Upper lobe of left lung (tissue), 6 donors: Measurements from ENCODE around the gene GALNT7. TPM values are rescaled to one million over a fixed set of nuclear protein-coding genes. Genes with fewer than 3 reads are reported as not detected.

Experiments used
- ATAC-seq, 2 donors: fragments of 200-7000 bp; cut with Tn5 transposase; one replicate each; pipeline ENCODE4 v1.9.1; 2022; ENCODE audit warnings: mild to moderate bottlenecking in 2 of 2, moderate library complexity in 2 of 2; ENCODE audit not compliant: low FRiP score in 2 of 2
- DNase-seq, 2 donors: peaks; one replicate each; pipeline ENCODE4 v3.0.0-alpha.2; 2019 to 2020
- H3K27ac ChIP-seq, 4 donors: fragments of 200-600 bp; sonication (generic); one replicate each; pipeline ENCODE4 v1.5.1; 2016 to 2019
- H3K27me3 ChIP-seq, 4 donors: fragments of 200-600 bp; sonication (generic); one replicate each; pipeline ENCODE4 v1.5.1; 2017 to 2019
- H3K36me3 ChIP-seq, 4 donors: fragments of 200-600 bp; sonication (generic); one replicate each; pipeline ENCODE4 v1.5.1; 2016 to 2019
- H3K4me1 ChIP-seq, 4 donors: fragments of 200-600 bp; sonication (generic); one replicate each; pipeline ENCODE4 v1.5.1; 2018 to 2019
- H3K4me3 ChIP-seq, 4 donors: fragments of 200-600 bp; sonication (generic); one replicate each; pipeline ENCODE4 v1.5.1; 2017 to 2019; ENCODE audit warnings: mild to moderate bottlenecking in 2 of 4, moderate library complexity in 1 of 4
- H3K9me3 ChIP-seq, 4 donors: fragments of 200-600 bp; sonication (generic); one replicate each; pipeline ENCODE4 v1.5.1; 2018 to 2019
- EP300 ChIP-seq, 4 donors: sonication (generic); formaldehyde crosslinking; IDR thresholded peaks; one replicate each; pipeline ENCODE4 v1.5.1; 2017; ENCODE audit warnings: antibody characterized with exemption in 4 of 4, control low read depth in 2 of 4
- POLR2A ChIP-seq, 4 donors: fragments of 450-650 bp; IDR thresholded peaks; one replicate each; pipeline ENCODE4 v1.5.1; 2016 to 2017; ENCODE audit warnings: antibody characterized with exemption in 4 of 4, mild to moderate bottlenecking in 2 of 4
- POLR2AphosphoS5 ChIP-seq, 2 donors: sonication (generic); formaldehyde crosslinking; IDR thresholded peaks; one replicate each; pipeline ENCODE4 v1.5.1; 2017; ENCODE audit warnings: antibody characterized with exemption in 2 of 2
- WGBS, 2 donors: methylation state at CpG; one replicate each; pipeline ENCODE4 v1.1.5; 2017 to 2018; 5-methylcytosine and 5-hydroxymethylcytosine counted together
- total RNA-seq, 6 donors: library from RNA; depleted of rRNA in 4 of 6; stranded (reverse); fragments of >200 nt in 4 of 6; gene quantifications; one replicate each; pipeline versions ENCODE4 v1.1.0 to v1.2.1, GENCODE V29; 2016 to 2021
- TF ChIP-seq, protein P1 (sequence below), 6 experiments: fragments of 450-650 bp in 4 of 6; fragments of 200-600 bp in 2 of 6; sonication (generic) in 2 of 6; IDR thresholded peaks; one replicate each; pipeline ENCODE4 v1.5.1; 2016 to 2019; ENCODE audit warnings: antibody characterized with exemption in 6 of 6
- donor health status: DM: no; HTN: no; CAD: no; lungs with moderate emphysema.
- donor health status: DM: no; HTN: yes; CAD: no; lungs with severe emphysema.

GALNT7 gene
- total RNA-seq, 6 donors from 2014 or later, result 5.0 to 68.1 (median 20.1) TPM

DNA sequence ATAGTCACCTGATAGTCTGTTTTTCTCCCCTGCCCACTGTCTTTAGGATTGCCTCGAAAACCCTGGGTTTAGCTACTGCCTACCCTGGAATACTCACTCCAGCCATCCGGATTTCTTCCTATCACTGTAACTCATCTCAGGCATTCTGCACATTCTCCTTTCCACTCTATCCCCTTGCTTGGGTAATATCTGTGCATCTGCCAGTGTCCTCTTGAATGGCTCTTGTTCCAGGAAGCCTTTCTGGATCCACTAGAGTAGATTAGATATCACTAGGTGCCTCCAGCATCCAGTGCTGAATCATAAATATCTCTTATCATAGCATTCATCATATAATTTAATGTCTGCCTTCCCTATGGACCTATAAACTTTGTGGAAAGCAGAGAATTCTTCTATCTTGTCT is 17.1 kb upstream of the GALNT7 start:
- Histone ChIP-seq H3K36me3 (no peaks in the 10 kb centered on the region), H3K4me1 (no peaks in the 10 kb centered on the region)
- WGBS, 2 donors, result 65 to 89% methylated on average over 2 of the region's 2 CpGs

DNA sequence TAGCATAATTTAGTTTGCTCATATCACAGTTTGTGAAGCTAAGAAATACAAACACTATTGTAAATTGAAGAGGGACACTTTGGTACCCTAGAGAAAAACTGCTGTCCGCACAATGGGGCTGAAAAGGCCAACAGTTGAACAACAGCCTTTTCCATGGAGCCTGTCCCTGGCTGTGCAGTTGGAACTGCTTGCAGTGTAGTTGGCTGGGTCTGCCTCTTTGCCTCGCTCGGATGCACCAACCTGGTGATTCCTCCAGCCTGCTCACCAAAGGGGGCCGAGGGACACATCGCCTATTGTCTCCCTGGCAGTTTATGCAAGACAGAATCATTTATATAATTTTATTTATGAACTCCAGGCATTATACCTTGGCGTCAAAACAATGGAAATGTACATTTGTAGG is 16.5 kb upstream of the GALNT7 start:
- Histone ChIP-seq H3K9me3 (no peaks in the 10 kb centered on the region), H3K27me3 (no peaks in the 10 kb centered on the region), H3K4me1 (no peaks in the 10 kb centered on the region), H3K4me3 (no peak overlapping the region), H3K27ac (no peak overlapping the region), H3K36me3 (no peaks in the 10 kb centered on the region)
- WGBS, 2 donors, result 94 to 96% methylated on average over 6 of the region's 6 CpGs
- TF ChIP-seq EP300 (IDR thresholded peaks at IDR 0.05), result no peak
- TF ChIP-seq, protein P1, sequence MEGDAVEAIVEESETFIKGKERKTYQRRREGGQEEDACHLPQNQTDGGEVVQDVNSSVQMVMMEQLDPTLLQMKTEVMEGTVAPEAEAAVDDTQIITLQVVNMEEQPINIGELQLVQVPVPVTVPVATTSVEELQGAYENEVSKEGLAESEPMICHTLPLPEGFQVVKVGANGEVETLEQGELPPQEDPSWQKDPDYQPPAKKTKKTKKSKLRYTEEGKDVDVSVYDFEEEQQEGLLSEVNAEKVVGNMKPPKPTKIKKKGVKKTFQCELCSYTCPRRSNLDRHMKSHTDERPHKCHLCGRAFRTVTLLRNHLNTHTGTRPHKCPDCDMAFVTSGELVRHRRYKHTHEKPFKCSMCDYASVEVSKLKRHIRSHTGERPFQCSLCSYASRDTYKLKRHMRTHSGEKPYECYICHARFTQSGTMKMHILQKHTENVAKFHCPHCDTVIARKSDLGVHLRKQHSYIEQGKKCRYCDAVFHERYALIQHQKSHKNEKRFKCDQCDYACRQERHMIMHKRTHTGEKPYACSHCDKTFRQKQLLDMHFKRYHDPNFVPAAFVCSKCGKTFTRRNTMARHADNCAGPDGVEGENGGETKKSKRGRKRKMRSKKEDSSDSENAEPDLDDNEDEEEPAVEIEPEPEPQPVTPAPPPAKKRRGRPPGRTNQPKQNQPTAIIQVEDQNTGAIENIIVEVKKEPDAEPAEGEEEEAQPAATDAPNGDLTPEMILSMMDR (IDR thresholded peaks at IDR 0.05), result no peak
- DNase-seq (no peak), ATAC-seq (no peak)

More for the DNA sequence above, 17.1 kb upstream of the GALNT7 start:
- ATAC-seq, result no peak
- no peaks in the 10 kb centered on the region for H3K27me3 ChIP-seq
- no peak for DNase-seq
- no peak overlapping the region for H3K27ac ChIP-seq
- H3K4me3 ChIP-seq, result no peak overlapping the region
- TF ChIP-seq, protein P1 (IDR thresholded peaks at IDR 0.05), result no peak
- no peak for TF ChIP-seq POLR2AphosphoS5 (IDR thresholded peaks at IDR 0.05)
- no peak for TF ChIP-seq POLR2A (IDR thresholded peaks at IDR 0.05)
- TF ChIP-seq EP300 (IDR thresholded peaks at IDR 0.05), result no peak
- no peaks in the 10 kb centered on the region for H3K9me3 ChIP-seq

DNA sequence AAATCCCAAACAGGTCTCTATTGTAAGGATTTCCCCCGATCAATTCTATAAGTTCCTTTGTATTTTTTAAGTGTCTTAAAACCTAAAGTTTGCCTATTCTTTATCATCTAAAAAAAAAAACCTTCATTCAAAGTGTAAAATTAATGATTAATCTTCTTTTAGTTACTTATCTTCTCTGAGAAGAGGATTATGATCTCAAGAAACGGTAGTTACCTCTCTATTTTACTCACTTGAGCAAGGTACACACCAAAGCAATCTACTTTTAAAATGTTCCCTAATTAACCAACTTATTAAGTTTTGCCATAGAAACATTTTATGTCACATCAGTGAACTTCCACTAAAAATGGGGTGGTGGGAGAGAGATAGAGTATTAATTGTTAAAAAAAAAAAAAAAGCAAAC is 15.2 kb upstream of the GALNT7 start:
- H3K4me1 ChIP-seq, result no peaks in the 10 kb centered on the region
- TF ChIP-seq EP300 (IDR thresholded peaks at IDR 0.05), result no peak
- ATAC-seq, result no peak
- no peak for DNase-seq
- 78 to 79% methylated on average over 2 of the region's 2 CpGs for WGBS, 2 donors
- H3K36me3 ChIP-seq, result no peaks in the 10 kb centered on the region
- H3K27me3 ChIP-seq, result no peaks in the 10 kb centered on the region
- H3K4me3 ChIP-seq, result no peak overlapping the region
- H3K27ac ChIP-seq, result no peak overlapping the region
- no peaks in the 10 kb centered on the region for H3K9me3 ChIP-seq

DNA sequence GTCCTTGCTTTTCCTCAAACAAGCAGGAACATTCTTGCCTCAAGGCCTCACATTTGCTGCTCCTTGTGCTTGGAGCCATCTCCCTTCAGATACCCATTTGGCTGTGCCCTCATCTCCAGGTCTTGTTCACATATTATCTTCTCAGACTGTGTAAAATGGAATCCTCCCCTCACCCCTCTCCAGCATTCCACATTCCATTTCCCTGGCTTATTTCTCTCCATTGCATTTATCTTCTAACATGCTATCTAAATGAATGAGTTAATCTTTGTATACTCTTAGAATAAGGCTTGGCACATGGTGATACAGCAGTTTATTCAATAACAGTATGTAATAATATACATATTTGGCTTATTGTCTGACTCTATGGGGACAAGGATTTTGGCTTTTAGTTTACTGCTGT is 8.8 kb upstream of the GALNT7 start:
- H3K9me3 ChIP-seq, result no peaks in the 10 kb centered on the region
- H3K27ac ChIP-seq, result no peak overlapping the region
- no peak for DNase-seq
- H3K4me3 ChIP-seq, result no peak overlapping the region
- TF ChIP-seq POLR2AphosphoS5 (IDR thresholded peaks at IDR 0.05), result no peak
- H3K4me1 ChIP-seq, result no peaks in the 10 kb centered on the region
- H3K36me3 ChIP-seq, result no peaks in the 10 kb centered on the region
- H3K27me3 ChIP-seq, result no peaks in the 10 kb centered on the region
- no peak for ATAC-seq

DNA sequence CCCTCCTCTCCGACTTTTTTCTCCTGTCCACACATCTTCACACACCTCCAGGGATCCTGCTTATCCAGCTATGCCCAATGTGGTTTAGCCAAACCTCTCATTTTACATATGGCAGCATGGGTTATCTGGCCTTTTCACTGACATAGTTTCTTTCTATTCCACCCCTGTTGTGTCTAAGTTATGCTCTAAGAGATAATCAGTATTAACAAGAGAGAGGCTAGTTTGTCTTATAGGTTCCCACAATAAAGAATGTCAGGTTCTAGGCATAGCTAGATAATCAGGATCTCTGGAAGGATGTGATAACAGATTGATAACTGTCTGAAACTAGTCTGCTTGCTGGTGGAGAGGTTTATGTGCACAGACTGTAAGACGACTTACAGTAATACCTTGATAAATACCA is 7.7 kb upstream of the GALNT7 start:
- Histone ChIP-seq H3K27ac (no peak overlapping the region), H3K27me3 (no peaks in the 10 kb centered on the region), H3K9me3 (no peaks in the 10 kb centered on the region), H3K36me3 (no peaks in the 10 kb centered on the region), H3K4me1 (no peaks in the 10 kb centered on the region), H3K4me3 (no peak overlapping the region)
- TF ChIP-seq, protein P1 (IDR thresholded peaks at IDR 0.05), result no peak
- TF ChIP-seq POLR2AphosphoS5 (IDR thresholded peaks at IDR 0.05) (no peak), POLR2A (IDR thresholded peaks at IDR 0.05) (no peak)
- DNase-seq (no peak), ATAC-seq (no peak)
- WGBS, 2 donors, result 94 to 95% methylated on average over 2 of the region's 2 CpGs

DNA sequence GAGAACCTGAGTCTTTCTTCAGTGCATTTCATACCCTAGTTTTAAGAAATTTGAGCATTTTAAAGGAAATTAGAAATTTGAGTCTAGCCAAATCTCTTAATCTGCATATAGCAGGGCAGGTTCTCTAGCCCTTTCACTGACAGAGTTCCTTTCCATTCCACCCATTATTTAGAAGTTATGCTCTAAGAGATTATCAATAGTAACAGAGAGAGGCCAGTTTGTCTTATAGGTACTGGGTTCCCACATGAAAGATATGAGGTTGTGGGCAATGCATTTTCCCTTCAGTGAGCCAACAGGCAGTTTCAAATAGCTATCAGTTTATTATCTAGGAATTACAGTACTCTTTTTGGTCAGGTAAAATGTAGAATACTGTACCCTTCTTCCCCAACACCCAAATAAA is 7.3 kb upstream of the GALNT7 start:
- Histone ChIP-seq H3K27ac (no peak overlapping the region), H3K4me3 (no peak overlapping the region), H3K36me3 (no peaks in the 10 kb centered on the region), H3K4me1 (no peaks in the 10 kb centered on the region), H3K9me3 (no peaks in the 10 kb centered on the region), H3K27me3 (no peaks in the 10 kb centered on the region)
- ATAC-seq (no peak), DNase-seq (no peak)
- TF ChIP-seq POLR2A (IDR thresholded peaks at IDR 0.05) (no peak), EP300 (IDR thresholded peaks at IDR 0.05) (no peak), POLR2AphosphoS5 (IDR thresholded peaks at IDR 0.05) (no peak)
- TF ChIP-seq, protein P1 (IDR thresholded peaks at IDR 0.05), result no peak
